OCI-LY7 (cell line): Measurements from ENCODE around the gene UBE2N. TPM values are rescaled to one million over a fixed set of nuclear protein-coding genes. Genes with fewer than 3 reads are reported as not detected.

Experiments used
- BruUV-seq: library from RNA; stranded (reverse); fragments of 400-500 nt; replicated peaks from 2 replicates; lab custom pipeline; 2021; lab: Mats Ljungman, UMichigan
- CTCF ChIA-PET: fragments of 300-600 bp; sonication (Branson Sonifier 250); formaldehyde crosslinking; loops from one replicate; lab custom pipeline; 2022; ENCODE audit warnings: antibody characterized with exemption; ENCODE audit not compliant: unreplicated experiment; lab: Charles Lee
- POLR2A ChIA-PET: fragments of 300-600 bp; sonication (Branson Sonifier 250); formaldehyde crosslinking; loops from one replicate; lab custom pipeline; 2022; ENCODE audit warnings: antibody characterized with exemption; lab: Charles Lee
- DNase-seq: peaks from one replicate; pipeline ENCODE4 v3.0.0-alpha.2; 2015; ENCODE audit warnings: low spot score
- H2AFZ ChIP-seq: fragments of 200-600 bp; sonication (generic), shearing (Covaris generic); 2 replicates; pipeline ENCODE4 v1.6.1; 2014; ENCODE audit warnings: mild to moderate bottlenecking, antibody characterized with exemption, low read length, moderate library complexity
- H3K27ac ChIP-seq: fragments of 200-600 bp; sonication (generic); 2 replicates; pipeline ENCODE4 v1.5.1; 2014; ENCODE audit warnings: mixed run types, low read depth, mild to moderate bottlenecking, moderate library complexity, low read length, inconsistent platforms; ENCODE audit not compliant: poor library complexity, severe bottlenecking
- H3K36me3 ChIP-seq: fragments of 200-600 bp; sonication (generic); 2 replicates; pipeline ENCODE4 v1.6.1; 2014; ENCODE audit warnings: mild to moderate bottlenecking, antibody characterized with exemption, low read length, moderate library complexity, mixed read lengths; ENCODE audit not compliant: insufficient read depth
- H3K4me1 ChIP-seq: fragments of 200-600 bp; sonication (generic); 2 replicates; pipeline ENCODE4 v1.5.1; 2014; ENCODE audit warnings: mild to moderate bottlenecking, low read length; ENCODE audit not compliant: insufficient read depth, poor library complexity, severe bottlenecking
- H3K4me2 ChIP-seq: fragments of 200-600 bp; sonication (generic); 2 replicates; pipeline ENCODE4 v1.6.1; 2014; ENCODE audit warnings: mild to moderate bottlenecking, low read length
- H3K4me3 ChIP-seq: fragments of 200-600 bp; sonication (generic); 2 replicates; pipeline ENCODE4 v1.5.1; 2014; ENCODE audit warnings: mild to moderate bottlenecking, low read depth, low read length; ENCODE audit not compliant: poor library complexity, severe bottlenecking
- H3K79me2 ChIP-seq: fragments of 200-600 bp; sonication (generic); 2 replicates; pipeline ENCODE4 v1.6.1; 2016; ENCODE audit warnings: low read depth, mild to moderate bottlenecking, low read length, moderate library complexity, mixed read lengths; ENCODE audit not compliant: insufficient read depth
- H3K9me2 ChIP-seq: fragments of 200-600 bp; sonication (generic); 2 replicates; pipeline ENCODE4 v1.6.1; 2016; ENCODE audit warnings: mild to moderate bottlenecking, low read length, mixed read lengths; ENCODE audit not compliant: insufficient read depth
- H3K9me3 ChIP-seq: fragments of 200-600 bp; sonication (generic); 2 replicates; pipeline ENCODE4 v1.6.1; 2014; ENCODE audit warnings: mild to moderate bottlenecking, mixed run types, low read length, mixed read lengths
- H4K20me1 ChIP-seq: fragments of 200-600 bp; sonication (generic); 2 replicates; pipeline ENCODE4 v1.6.1; 2014; ENCODE audit warnings: mild to moderate bottlenecking, antibody characterized with exemption, low read length, moderate library complexity, mixed read lengths; ENCODE audit not compliant: insufficient read depth
- CTCF ChIP-seq: fragments of 200-600 bp; sonication (generic); conservative IDR thresholded peaks from 2 replicates; pipeline ENCODE4 v1.5.1; 2014; ENCODE audit warnings: mild to moderate bottlenecking, antibody characterized with exemption, low read length, moderate library complexity, mixed read lengths
- EZH2phosphoT487 ChIP-seq: fragments of 200-600 bp; sonication (generic); IDR thresholded peaks from 2 replicates; pipeline ENCODE4 v1.6.1; 2018; ENCODE audit warnings: low read depth, borderline replicate concordance, mild to moderate bottlenecking, mixed run types, antibody characterized with exemption, low read length, moderate library complexity, mixed read lengths
- intact Hi-C: fragments of 100-400 bp; cut with micrococcal nuclease; formaldehyde crosslinking; loops from one replicate; pipeline ENCODE4 v1.10.0; 2022; ENCODE audit not compliant: unreplicated experiment
- total RNA-seq, 2 experiments: library from RNA; depleted of rRNA in 1 of 2; stranded (reverse); fragments of >200 nt in 1 of 2; shearing (Covaris generic) in 1 of 2; gene quantifications; 2 replicates each; pipeline ENCODE4 v1.2.3, GENCODE V29; 2014 to 2022

The UBE2N gene
- total RNA-seq, 2 experiments from 2014 or later, result 153 to 214 TPM

DNA sequence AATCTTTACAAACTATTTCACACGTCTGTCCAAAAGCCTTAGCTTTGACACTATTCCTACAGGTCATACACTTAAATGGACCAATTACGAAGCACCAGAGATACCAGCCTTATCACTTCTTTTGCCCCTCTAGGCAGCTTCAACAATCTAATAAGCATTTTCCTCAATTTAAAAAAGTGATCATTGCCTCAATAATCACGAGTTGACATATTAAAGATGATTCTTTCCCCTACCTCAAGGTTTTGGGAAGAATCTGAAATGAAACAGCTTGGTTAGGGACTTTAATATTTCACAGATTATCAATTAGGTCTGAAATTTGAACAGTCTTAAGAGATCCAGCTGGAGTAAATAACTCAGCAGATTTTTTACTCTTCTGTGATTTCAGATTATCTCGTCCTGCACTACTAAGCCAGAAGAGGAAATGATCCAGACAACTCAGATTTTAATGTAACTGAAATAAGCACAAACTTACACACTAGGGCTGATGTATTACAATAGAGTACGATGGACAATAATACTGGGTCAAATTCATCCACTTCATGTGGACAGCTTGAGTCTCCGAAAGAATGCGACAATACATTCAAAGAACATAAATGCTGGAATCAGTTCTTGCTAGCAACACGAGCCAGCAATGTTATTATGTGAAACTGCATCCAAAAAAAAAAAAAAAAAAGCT lies 15.9 kb downstream of the UBE2N start:
- peak overlapping the region; percentile 64 for H3K4me2 ChIP-seq
- TF ChIP-seq EZH2phosphoT487, result no peak
- no peak for TF ChIP-seq CTCF
- intact Hi-C loops, result no loop called here
- H3K9me2 ChIP-seq, result no peaks in the 10 kb centered on the region
- peak; percentile 42 for DNase-seq
- POLR2A ChIA-PET, result interaction anchor here (0.6 to 2.6 kb wide), 12 partner anchors 9 to 1920 kb away, joined by 3 to 38 read pairs (median 6); partner anchors contain the start of gene UBE2N
- H3K36me3 ChIP-seq, result peaks cover 34% of the 10 kb centered on the region
- H3K27ac ChIP-seq, result peak overlapping the region; percentile 53
- H2AFZ ChIP-seq, result no peak overlapping the region
- CTCF ChIA-PET, result no interaction called here
- H3K9me3 ChIP-seq, result no peaks in the 10 kb centered on the region
- peaks cover 82% of the 10 kb centered on the region for H4K20me1 ChIP-seq
- H3K79me2 ChIP-seq, result peaks cover 100% of the 10 kb centered on the region
- no TSS peak for BruUV-seq
- peaks cover 90% of the 10 kb centered on the region for H3K4me1 ChIP-seq
- H3K4me3 ChIP-seq, result peak overlapping the region; percentile 39

- Histone ChIP-seq H2AFZ (no peak overlapping the region), H3K4me3 (peak overlapping the region; percentile 14), H3K27ac (no peak overlapping the region), H3K79me2 (peaks cover 100% of the 10 kb centered on the region), H3K4me2 (peak overlapping the region; percentile 64), H3K36me3 (peaks cover 16% of the 10 kb centered on the region), H4K20me1 (peaks cover 83% of the 10 kb centered on the region), H3K9me2 (no peaks in the 10 kb centered on the region), H3K9me3 (no peaks in the 10 kb centered on the region), H3K4me1 (peaks cover 92% of the 10 kb centered on the region)
- intact Hi-C loops, result no loop called here
- TF ChIP-seq EZH2phosphoT487 (no peak), CTCF (no peak)
- ChIA-PET CTCF (no interaction called here), POLR2A (interaction anchor here (0.5 to 2.2 kb wide), 7 partner anchors 9 to 681 kb away, joined by 3 to 6 read pairs (median 4); no protein-coding TSS in a partner anchor)
- no TSS peak for BruUV-seq
- DNase-seq, result no peak
These were observed 19.7 kb downstream of the UBE2N start for GRCh38 chr12:93422050-93422449.
